Esophagus (tissue), 2 donors: ENCODE results near the gene CUBN. TPM values are rescaled to one million over a fixed set of nuclear protein-coding genes. Genes with fewer than 3 reads are reported as not detected.

Experiments
- H3K27ac ChIP-seq, 2 donors: one replicate each; pipeline ENCODE4 v1.5.1; 2013; ENCODE audit warnings: low read depth in 2 of 2, mild to moderate bottlenecking in 2 of 2, inconsistent platforms in 1 of 2, low read length in 1 of 2, moderate library complexity in 1 of 2
- H3K27me3 ChIP-seq, 2 donors: one replicate each; pipeline ENCODE4 v1.6.1; 2013; ENCODE audit warnings: low read length in 2 of 2, control low read depth in 1 of 2, mild to moderate bottlenecking in 1 of 2; ENCODE audit not compliant: insufficient read depth in 2 of 2, control insufficient read depth in 1 of 2
- H3K36me3 ChIP-seq, 2 donors: one replicate each; pipeline ENCODE4 v1.6.1; 2013; ENCODE audit warnings: low read length in 1 of 2; ENCODE audit not compliant: control insufficient read depth in 2 of 2, insufficient read depth in 2 of 2
- H3K4me1 ChIP-seq, 2 donors: one replicate each; pipeline ENCODE4 v1.6.1; 2013; ENCODE audit warnings: low read length in 1 of 2; ENCODE audit not compliant: control insufficient read depth in 2 of 2, insufficient read depth in 2 of 2
- H3K4me3 ChIP-seq, 2 donors: one replicate each; pipeline ENCODE4 v1.5.1; 2013; ENCODE audit warnings: low read length in 2 of 2, mild to moderate bottlenecking in 2 of 2, low read depth in 1 of 2, moderate library complexity in 1 of 2
- H3K9me3 ChIP-seq, 2 donors: one replicate each; pipeline ENCODE4 v1.6.1; 2013; ENCODE audit warnings: mild to moderate bottlenecking in 2 of 2, low read depth in 1 of 2, low read length in 1 of 2, moderate library complexity in 1 of 2; ENCODE audit not compliant: control insufficient read depth in 2 of 2, insufficient read depth in 1 of 2
- WGBS, 2 donors: extraction: QIAGEN DNeasy Blood & Tissue Kit; methylation state at CpG; one replicate each; pipeline ENCODE4 v1.1.7; 2013; 5-methylcytosine and 5-hydroxymethylcytosine counted together
- polyA plus RNA-seq, 2 donors: library from polyadenylated mRNA; stranded (reverse); fragments of 200-250 nt; gene quantifications; one replicate each; pipeline ENCODE4 v1.2.3, GENCODE V29; 2013
- donor health status: healthy with polysubstance abuse.
- donor health status: Bipolar disorder and iron deficiency.

CUBN gene
- polyA plus RNA-seq, 2 donors, result 0.16 to 0.22 TPM

DNA sequence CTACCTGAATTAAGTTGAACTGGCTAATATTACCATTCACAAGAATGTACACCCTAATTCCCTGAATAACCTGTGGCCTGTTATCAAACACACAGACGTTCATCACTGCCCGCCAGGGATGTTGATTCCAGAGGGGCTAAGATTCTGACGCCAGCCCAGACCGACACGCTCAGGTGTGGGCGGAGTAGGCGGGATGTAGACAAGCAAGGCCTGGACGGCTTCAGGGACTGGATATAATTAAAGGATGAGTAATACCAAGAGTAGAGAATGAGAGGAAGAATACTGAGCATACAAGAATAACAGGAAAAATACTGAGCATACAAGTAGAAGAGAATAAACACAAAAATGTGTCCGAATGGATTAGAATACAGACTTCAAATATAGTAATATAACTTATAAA lies 29.0 kb downstream of the CUBN start:
- H3K4me1 ChIP-seq, result no peaks in the 10 kb centered on the region
- no peaks in the 10 kb centered on the region for H3K27me3 ChIP-seq
- H3K36me3 ChIP-seq, result no peaks in the 10 kb centered on the region
- 75 to 79% methylated on average over 9 of the region's 9 CpGs for WGBS, 2 donors
- no peak overlapping the region for H3K4me3 ChIP-seq
- H3K9me3 ChIP-seq, result no peaks in the 10 kb centered on the region
- no peak overlapping the region for H3K27ac ChIP-seq

- Histone ChIP-seq H3K4me3 (no peak overlapping the region), H3K9me3 (no peaks in the 10 kb centered on the region), H3K27ac (no peak overlapping the region), H3K27me3 (no peaks in the 10 kb centered on the region), H3K4me1 (no peaks in the 10 kb centered on the region), H3K36me3 (no peaks in the 10 kb centered on the region)
- WGBS, 2 donors, result 91 to 96% methylated on average over 3 of the region's 3 CpGs
Observed at GRCh38 chr10:17098012-17098411, 31.6 kb downstream of the CUBN start.

DNA sequence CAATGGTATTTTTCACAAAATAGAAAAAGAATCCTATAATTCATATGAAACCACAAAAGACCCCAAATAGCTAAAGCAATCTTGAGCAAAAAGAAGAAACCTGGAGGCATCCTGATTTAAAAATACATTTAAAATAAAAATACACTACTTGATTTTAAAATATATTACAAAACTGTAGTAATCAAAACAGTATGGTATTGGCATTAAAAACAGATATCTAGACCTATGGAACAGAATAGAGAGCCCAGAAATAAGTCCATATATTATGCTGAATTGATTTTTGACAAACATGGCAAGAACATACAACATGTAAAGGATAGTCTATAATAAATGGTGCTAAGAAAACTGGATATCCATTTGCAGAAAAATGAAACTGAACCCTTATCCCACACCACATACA lies 34.8 kb downstream of the CUBN start:
- H3K9me3 ChIP-seq, result no peaks in the 10 kb centered on the region
- H3K27me3 ChIP-seq, result no peaks in the 10 kb centered on the region
- no peak overlapping the region for H3K27ac ChIP-seq
- no peaks in the 10 kb centered on the region for H3K4me1 ChIP-seq
- H3K4me3 ChIP-seq, result no peak overlapping the region
- H3K36me3 ChIP-seq, result no peaks in the 10 kb centered on the region

GRCh38 chr10:17092986-17093803 lies 36.4 kb downstream of the CUBN start:
- no peaks in the 10 kb centered on the region for H3K4me1 ChIP-seq
- H3K4me3 ChIP-seq, result no peak overlapping the region
- H3K27me3 ChIP-seq, result no peaks in the 10 kb centered on the region
- H3K9me3 ChIP-seq, result no peaks in the 10 kb centered on the region
- WGBS, 2 donors, result 51 to 68% methylated on average over 5 of the region's 5 CpGs
- H3K36me3 ChIP-seq, result no peaks in the 10 kb centered on the region
- no peak overlapping the region for H3K27ac ChIP-seq

- Histone ChIP-seq H3K4me1 (no peaks in the 10 kb centered on the region), H3K27me3 (no peaks in the 10 kb centered on the region), H3K36me3 (no peaks in the 10 kb centered on the region), H3K4me3 (no peak overlapping the region), H3K27ac (no peak overlapping the region), H3K9me3 (no peaks in the 10 kb centered on the region)
- WGBS, 2 donors, result 87 to 94% methylated on average over 4 of the region's 4 CpGs
Observed at GRCh38 chr10:17092216-17092944, 37.2 kb downstream of the CUBN start.

DNA sequence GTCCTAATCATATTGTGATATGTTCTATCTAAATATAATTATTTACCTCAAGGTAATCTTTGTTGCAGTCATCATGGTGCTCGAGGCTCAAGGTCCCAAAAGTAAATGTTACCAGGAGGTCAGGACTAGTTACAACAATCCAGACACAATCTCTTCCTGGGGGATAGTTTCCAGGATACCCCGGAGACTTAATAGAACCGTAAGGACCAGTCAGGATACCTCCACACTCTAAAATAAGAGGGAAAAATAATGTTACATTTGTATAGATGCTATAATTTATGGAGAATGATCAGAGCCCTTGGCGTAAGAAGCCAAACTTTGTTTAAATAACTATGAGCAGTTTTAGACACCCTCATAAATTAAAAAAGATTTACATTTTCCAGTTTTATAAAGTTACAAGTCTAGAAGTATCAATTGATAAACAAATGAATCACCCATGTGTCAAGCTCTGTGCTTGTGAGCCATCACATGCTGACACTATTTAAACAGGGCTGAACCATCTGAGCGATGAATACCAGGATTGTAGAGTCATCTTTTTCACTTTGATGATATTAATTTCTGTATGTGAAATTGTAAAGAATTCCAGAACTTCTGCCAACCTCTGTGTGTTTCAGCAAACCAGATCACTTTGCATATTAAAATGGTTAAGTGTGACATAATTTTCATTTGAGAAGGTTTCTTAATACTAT lies 41.3 kb downstream of the CUBN start:
- H3K36me3 ChIP-seq, result no peaks in the 10 kb centered on the region
- H3K4me3 ChIP-seq, result no peak overlapping the region
- 73 to 75% methylated on average over 5 of the region's 5 CpGs for WGBS, 2 donors
- H3K27me3 ChIP-seq, result no peaks in the 10 kb centered on the region
- no peak overlapping the region for H3K27ac ChIP-seq
- no peaks in the 10 kb centered on the region for H3K9me3 ChIP-seq
- no peaks in the 10 kb centered on the region for H3K4me1 ChIP-seq

DNA sequence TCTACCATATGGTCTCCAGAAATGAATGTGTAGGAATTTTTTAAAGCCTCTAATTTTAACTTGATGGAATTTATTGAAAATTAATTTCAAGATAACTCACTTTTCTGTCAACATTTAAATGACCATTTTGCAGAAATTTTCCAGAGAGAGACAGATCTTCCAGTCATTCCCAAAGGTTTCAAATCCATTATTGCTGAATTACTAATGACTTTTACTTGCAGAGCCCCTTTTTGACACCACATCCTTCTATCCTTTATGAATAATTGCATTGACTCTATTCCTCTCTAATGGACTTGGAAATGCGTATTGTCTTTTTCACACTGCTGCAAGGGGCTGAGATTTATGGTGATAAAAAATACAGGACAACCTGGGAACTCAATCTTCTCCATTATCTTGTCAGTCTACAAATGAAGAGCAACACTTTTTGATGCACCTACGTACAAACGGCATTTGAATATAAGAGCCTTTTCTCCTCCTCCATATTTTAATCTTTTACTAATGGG lies 42.7 kb downstream of the CUBN start:
- H3K4me3 ChIP-seq, result no peak overlapping the region
- 95 to 99% methylated on average over 3 of the region's 3 CpGs for WGBS, 2 donors

GRCh38 chr10:17085011-17085725 lies 44.4 kb downstream of the CUBN start:
- Histone ChIP-seq H3K36me3 (no peaks in the 10 kb centered on the region), H3K4me3 (no peak overlapping the region), H3K27me3 (no peaks in the 10 kb centered on the region), H3K4me1 (no peaks in the 10 kb centered on the region), H3K9me3 (no peaks in the 10 kb centered on the region), H3K27ac (no peak overlapping the region)
- 65% methylated on average over 4 of the region's 4 CpGs for WGBS, 2 donors

More for the DNA sequence above, 42.7 kb downstream of the CUBN start:
- no peaks in the 10 kb centered on the region for H3K4me1 ChIP-seq
- H3K27me3 ChIP-seq, result no peaks in the 10 kb centered on the region
- no peak overlapping the region for H3K27ac ChIP-seq
- no peaks in the 10 kb centered on the region for H3K9me3 ChIP-seq
- no peaks in the 10 kb centered on the region for H3K36me3 ChIP-seq

DNA sequence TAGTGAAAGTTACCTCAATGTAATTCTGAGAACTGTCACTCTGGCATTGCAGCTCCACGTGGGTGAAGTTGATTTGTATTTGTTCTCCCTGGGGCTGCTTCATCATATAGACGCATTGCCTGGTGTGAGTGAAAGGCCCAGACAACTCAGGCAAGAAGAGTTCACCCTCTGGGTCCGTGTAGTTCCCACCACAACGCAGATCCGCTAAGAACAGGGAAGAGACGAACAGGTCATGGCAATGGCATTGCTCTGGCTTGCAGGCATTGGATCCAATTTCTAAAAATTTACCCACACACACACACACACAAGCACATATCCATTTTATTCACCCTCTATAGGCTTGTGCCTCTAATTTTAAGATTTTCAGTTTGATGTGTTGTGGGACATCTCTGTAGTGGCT lies 45.4 kb downstream of the CUBN start:
- Histone ChIP-seq H3K9me3 (no peaks in the 10 kb centered on the region), H3K36me3 (no peaks in the 10 kb centered on the region), H3K4me3 (no peak overlapping the region), H3K4me1 (no peaks in the 10 kb centered on the region), H3K27ac (no peak overlapping the region), H3K27me3 (no peaks in the 10 kb centered on the region)
- WGBS, 2 donors, result 81 to 86% methylated on average over 6 of the region's 6 CpGs
